Heart left ventricle (tissue), 16 donors: ENCODE results near the gene HIP1. TPM values are rescaled to one million over a fixed set of nuclear protein-coding genes. Genes with fewer than 3 reads are reported as not detected.

Experiments
- ATAC-seq, 4 donors: fragments of 200-7000 bp; cut with Tn5 transposase; one replicate each; pipeline ENCODE4 v1.9.1; 2020 to 2022; ENCODE audit warnings: moderate library complexity in 4 of 4, mild to moderate bottlenecking in 3 of 4, moderate number of reproducible peaks in 1 of 4
- DNase-seq, 5 donors: peaks; one replicate each; pipeline ENCODE4 v3.0.0-alpha.2; 2020
- H3K27ac ChIP-seq, 12 donors: fragments of 200-600 bp; sonication (generic) in 4 of 12; one replicate each; pipeline versions ENCODE4 v1.5.0 to v1.8.0; 2016 to 2022; ENCODE audit warnings: mild to moderate bottlenecking in 2 of 12
- H3K27me3 ChIP-seq, 9 donors: fragments of 200-600 bp; sonication (generic) in 2 of 9; one replicate each; pipeline versions ENCODE4 v1.5.1 to v1.8.0; 2016 to 2022; ENCODE audit warnings: mild to moderate bottlenecking in 3 of 9
- H3K36me3 ChIP-seq, 9 donors: fragments of 200-600 bp; sonication (generic) in 2 of 9; one replicate each; pipeline versions ENCODE4 v1.5.0 to v1.8.0; 2018 to 2022; ENCODE audit warnings: mild to moderate bottlenecking in 2 of 9
- H3K4me1 ChIP-seq, 12 donors: fragments of 200-600 bp; sonication (generic) in 4 of 12; one replicate each; pipeline versions ENCODE4 v1.5.0 to v1.8.0; 2016 to 2022; ENCODE audit warnings: mild to moderate bottlenecking in 3 of 12
- H3K4me3 ChIP-seq, 12 donors: fragments of 200-600 bp; sonication (generic) in 4 of 12; one replicate each; pipeline versions ENCODE4 v1.5.0 to v1.8.0; 2017 to 2022; ENCODE audit warnings: mild to moderate bottlenecking in 9 of 12, moderate library complexity in 4 of 12
- H3K9me3 ChIP-seq, 12 donors: fragments of 200-600 bp; sonication (generic) in 4 of 12; one replicate each; pipeline versions ENCODE4 v1.5.0 to v1.8.0; 2016 to 2022; ENCODE audit warnings: mild to moderate bottlenecking in 1 of 12
- POLR2A ChIP-seq, 2 donors: fragments of 450-650 bp; IDR thresholded peaks; one replicate each; pipeline ENCODE4 v1.6.1; 2017; ENCODE audit warnings: antibody characterized with exemption in 2 of 2, mild to moderate bottlenecking in 2 of 2, moderate library complexity in 2 of 2
- WGBS, 4 donors: extraction: QIAGEN DNeasy Blood & Tissue Kit in 2 of 4; methylation state at CpG; one replicate each; pipeline versions ENCODE4 v1.1.5 to v1.1.7; 2013 to 2018; 5-methylcytosine and 5-hydroxymethylcytosine counted together
- intact Hi-C, 10 donors: fragments of 100-400 bp; cut with DNase I; formaldehyde crosslinking; loops; one replicate each; pipeline versions ENCODE4 v1.11.1 to v1.14.2; 2022
- polyA plus RNA-seq, 2 donors: library from polyadenylated mRNA; stranded (reverse); fragments of 200-250 nt; gene quantifications; one replicate each; pipeline ENCODE4 v1.2.3, GENCODE V29; 2013
- total RNA-seq, 9 donors: library from RNA; depleted of rRNA in 2 of 9; stranded (reverse); fragments of >200 nt in 2 of 9; fragmentation: NEBNext Ultra II Directional in 3 of 9; extraction: Animal tissue kit (Norgen Biotek cat#: 25700) in 3 of 9; gene quantifications; one replicate each; pipeline versions ENCODE4 v1.1.0 to v1.2.4, GENCODE V29; 2016 to 2023
- TF ChIP-seq, protein P1 (sequence below), 12 donors: fragments of 200-600 bp; sonication (generic) in 4 of 12; IDR thresholded peaks; one replicate each; pipeline versions ENCODE4 v1.5.0 to v1.8.0; 2018 to 2022; ENCODE audit warnings: antibody characterized with exemption in 12 of 12, mild to moderate bottlenecking in 5 of 12
- donor health status: ischemic (EF 13 %, LVEDD 7.1; RV severe dilation, severe dysfunction).
- donor health status: healthy with polysubstance abuse.
- donor health status: DM: no; HTN: yes; CAD: no.
- donor health status: DM: no; HTN: no; CAD: no.
- donor health status: ischemic (EF 25% LVEDD 6.9; RV normal size, moderate dysfunction).
- donor health status: ischemic (EF 25% LVEDD 5.7; RV mildly dilated, moderate dysfunction).
- donor health status: healthy.
- donor health status: DM: yes; HTN: yes; CAD: no.
- donor health status: ischemic (EF 35%, LVEDD 5.7; RV mildly dilated, moderate dysfunction).
- donor health status: nonischemic (EF 11% LVEDD 7.7; RV severe dilation, severe dysfunction).
- donor health status: DM: yes; HTN: yes; CAD: no.
- donor health status: PGD.
- donor health status: ischemic (EF 29% LVEDD 5.4; RV normal size, mild dysfunction).
- donor health status: nonischemic (EF 23%, LVEDD 6.1; RV moderate dilation, normal function).

HIP1 gene
- total and polyA plus RNA-seq, 11 donors, result 5.9 to 36.4 (median 21.8) TPM

DNA sequence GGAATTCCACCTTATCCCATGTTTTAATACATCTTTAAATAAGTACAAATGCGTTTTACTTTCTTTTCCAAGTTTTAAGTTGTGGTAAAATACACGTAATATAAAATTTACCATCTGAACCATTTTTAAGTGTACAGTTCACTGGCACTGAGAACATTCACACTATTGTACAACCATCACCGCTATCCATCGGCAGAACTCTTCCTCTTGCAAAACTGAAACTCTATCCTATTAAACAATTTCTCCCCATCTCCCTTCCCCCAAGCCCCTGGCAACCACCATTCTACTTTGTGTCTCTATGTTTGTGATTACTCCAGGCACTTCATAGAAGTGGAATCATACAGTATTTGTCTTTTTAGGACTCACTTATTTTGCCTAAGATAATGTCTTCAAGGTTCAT, 33.8 kb downstream of the HIP1 start:
- no peaks in the 10 kb centered on the region for H3K27me3 ChIP-seq
- H3K27ac ChIP-seq, result no peak overlapping the region
- no peak overlapping the region for H3K4me3 ChIP-seq
- H3K4me1 ChIP-seq, result no peaks in the 10 kb centered on the region
- H3K9me3 ChIP-seq, result peaks cover 0 to 20% (median 14%) of the 10 kb centered on the region in 12 donors
- DNase-seq (no peak), ATAC-seq (no peak)
- intact Hi-C loops, result no loop called here
- no peak for TF ChIP-seq POLR2A (IDR thresholded peaks at IDR 0.05)
- TF ChIP-seq, protein P1, sequence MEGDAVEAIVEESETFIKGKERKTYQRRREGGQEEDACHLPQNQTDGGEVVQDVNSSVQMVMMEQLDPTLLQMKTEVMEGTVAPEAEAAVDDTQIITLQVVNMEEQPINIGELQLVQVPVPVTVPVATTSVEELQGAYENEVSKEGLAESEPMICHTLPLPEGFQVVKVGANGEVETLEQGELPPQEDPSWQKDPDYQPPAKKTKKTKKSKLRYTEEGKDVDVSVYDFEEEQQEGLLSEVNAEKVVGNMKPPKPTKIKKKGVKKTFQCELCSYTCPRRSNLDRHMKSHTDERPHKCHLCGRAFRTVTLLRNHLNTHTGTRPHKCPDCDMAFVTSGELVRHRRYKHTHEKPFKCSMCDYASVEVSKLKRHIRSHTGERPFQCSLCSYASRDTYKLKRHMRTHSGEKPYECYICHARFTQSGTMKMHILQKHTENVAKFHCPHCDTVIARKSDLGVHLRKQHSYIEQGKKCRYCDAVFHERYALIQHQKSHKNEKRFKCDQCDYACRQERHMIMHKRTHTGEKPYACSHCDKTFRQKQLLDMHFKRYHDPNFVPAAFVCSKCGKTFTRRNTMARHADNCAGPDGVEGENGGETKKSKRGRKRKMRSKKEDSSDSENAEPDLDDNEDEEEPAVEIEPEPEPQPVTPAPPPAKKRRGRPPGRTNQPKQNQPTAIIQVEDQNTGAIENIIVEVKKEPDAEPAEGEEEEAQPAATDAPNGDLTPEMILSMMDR (IDR thresholded peaks at IDR 0.05), result no peak
- H3K36me3 ChIP-seq, result no peaks in the 10 kb centered on the region
- WGBS, 4 donors, result 86 to 90% (median 88%) methylated on average over 4 of the region's 4 CpGs

DNA sequence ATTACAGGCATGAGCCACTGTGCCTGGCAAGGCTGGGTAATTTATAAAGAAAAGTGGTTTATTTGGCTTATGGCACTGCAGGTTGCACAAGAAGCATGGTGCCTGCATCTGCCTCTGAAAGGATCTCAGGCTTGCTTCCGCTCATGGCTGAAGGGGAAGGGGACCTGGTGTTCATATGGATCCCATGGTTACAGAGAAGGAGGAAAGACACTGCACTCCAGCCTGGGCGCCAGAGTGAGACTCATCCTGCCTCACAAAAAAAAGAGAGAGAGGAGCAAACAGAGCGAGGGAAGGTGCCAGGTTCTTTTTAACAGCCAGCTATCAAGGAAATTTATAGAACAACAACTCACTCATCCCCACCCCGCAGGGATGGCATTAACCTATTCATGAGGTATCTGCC, 36.2 kb downstream of the HIP1 start:
- WGBS, 4 donors, result 76 to 85% (median 82%) methylated on average over 4 of the region's 4 CpGs
- H3K36me3 ChIP-seq, result peaks cover 0 to 4% (median 0%) of the 10 kb centered on the region in 9 donors
- H3K9me3 ChIP-seq, result no peaks in the 10 kb centered on the region
- H3K4me1 ChIP-seq, result no peaks in the 10 kb centered on the region
- no peak for DNase-seq
- H3K27me3 ChIP-seq, result no peaks in the 10 kb centered on the region
- no peak overlapping the region for H3K4me3 ChIP-seq
- H3K27ac ChIP-seq, result no peak overlapping the region
- no peak for ATAC-seq
- TF ChIP-seq POLR2A (IDR thresholded peaks at IDR 0.05), result no peak
- TF ChIP-seq, protein P1 (IDR thresholded peaks at IDR 0.05), result no peak
- intact Hi-C loops, result no loop called here

- 89 to 95% (median 92%) methylated on average over 8 to 12 of the region's 12 CpGs for WGBS, 4 donors
- DNase-seq (no peak), ATAC-seq (no peak)
- intact Hi-C loops, result no loop called here
- no peak overlapping the region for H3K27ac ChIP-seq
- no peak for TF ChIP-seq POLR2A (IDR thresholded peaks at IDR 0.05)
- TF ChIP-seq, protein P1 (IDR thresholded peaks at IDR 0.05), result no peak
- no peaks in the 10 kb centered on the region for H3K9me3 ChIP-seq
- peaks cover 0 to 4% (median 0%) of the 10 kb centered on the region in 12 donors for H3K4me1 ChIP-seq
- H3K27me3 ChIP-seq, result no peaks in the 10 kb centered on the region
- no peak overlapping the region for H3K4me3 ChIP-seq
- peaks cover 0 to 4% (median 0%) of the 10 kb centered on the region in 9 donors for H3K36me3 ChIP-seq
Measured at GRCh38 chr7:75699993-75700392, 38.7 kb downstream of the HIP1 start.

DNA sequence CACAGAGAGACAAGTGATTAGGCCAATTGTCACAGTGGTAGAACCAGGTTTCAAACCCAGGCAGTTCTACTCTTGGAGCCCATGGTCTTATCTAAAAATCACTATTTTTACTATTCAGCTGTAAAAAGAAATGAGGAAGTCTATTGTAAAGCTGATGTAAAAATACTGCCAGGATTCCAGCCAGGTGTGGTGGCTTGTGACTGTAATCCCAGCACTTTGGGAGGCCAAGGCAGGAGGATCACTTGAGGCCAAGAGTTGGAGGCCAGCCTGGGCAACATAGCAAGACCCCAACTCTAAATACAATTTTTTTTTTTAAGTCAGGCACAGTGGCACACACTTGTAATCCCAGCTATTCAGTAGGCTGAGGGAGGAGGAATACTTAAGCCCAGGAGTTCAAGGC, 40.4 kb downstream of the HIP1 start:
- H3K27ac ChIP-seq, result no peak overlapping the region

More for the DNA sequence above, 40.4 kb downstream of the HIP1 start:
- Histone ChIP-seq H3K27me3 (no peaks in the 10 kb centered on the region), H3K4me1 (peaks cover 0 to 4% (median 0%) of the 10 kb centered on the region in 12 donors), H3K9me3 (no peaks in the 10 kb centered on the region), H3K4me3 (no peak overlapping the region), H3K36me3 (peaks cover 0 to 4% (median 0%) of the 10 kb centered on the region in 9 donors)
- DNase-seq (no peak), ATAC-seq (no peak)
- TF ChIP-seq, protein P1 (IDR thresholded peaks at IDR 0.05), result no peak
- no peak for TF ChIP-seq POLR2A (IDR thresholded peaks at IDR 0.05)
- intact Hi-C loops, result no loop called here
